Activated CD8-positive, alpha-beta memory T cell treated with anti-CD3 and anti-CD28 coated beads, Interleukin-2, amount 50 U/mL, for 1 hour (primary cell): ENCODE measurements around the gene QPRT.
"Not testable (repeated sequence)": the region's sequence is repeated elsewhere in the genome, so short reads cannot be mapped to it uniquely, and the experiment has no call there.

Experiments used
- DNase-seq: peaks from one replicate; pipeline ENCODE4 v3.0.0-alpha.2; 2020; ENCODE audit errors: extremely low read depth

QPRT gene

DNA sequence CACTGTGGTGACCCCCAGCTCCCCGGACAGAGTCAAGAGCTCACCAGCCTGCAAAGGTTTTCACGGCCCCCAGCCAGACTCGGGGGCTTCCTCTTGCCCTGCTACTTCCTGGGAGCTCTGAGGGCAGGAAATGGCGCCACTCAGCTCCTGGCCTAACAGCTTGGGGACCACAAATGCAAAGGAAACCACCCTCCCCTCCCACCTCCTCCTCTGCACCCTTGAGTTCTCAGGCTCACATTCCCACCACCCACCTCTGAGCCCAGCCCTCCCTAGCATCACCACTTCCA is 16.3 kb upstream of the QPRT start:
- no peak for DNase-seq

GRCh38 chr16:29663016-29663806 is 15.8 kb upstream of the QPRT start, which contains the start of gene SPN:
SPN (plus strand) TSS chr16:29663247; CDS start chr16:29663729, 482 bp downstream.
- no peak for DNase-seq

DNA sequence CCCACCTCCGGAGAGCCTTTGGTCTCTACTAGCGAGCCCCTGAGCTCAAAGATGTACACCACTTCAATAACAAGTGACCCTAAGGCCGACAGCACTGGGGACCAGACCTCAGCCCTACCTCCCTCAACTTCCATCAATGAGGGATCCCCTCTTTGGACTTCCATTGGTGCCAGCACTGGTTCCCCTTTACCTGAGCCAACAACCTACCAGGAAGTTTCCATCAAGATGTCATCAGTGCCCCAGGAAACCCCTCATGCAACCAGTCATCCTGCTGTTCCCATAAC is 15.2 kb upstream of the QPRT start:
- DNase-seq: no peak

DNA sequence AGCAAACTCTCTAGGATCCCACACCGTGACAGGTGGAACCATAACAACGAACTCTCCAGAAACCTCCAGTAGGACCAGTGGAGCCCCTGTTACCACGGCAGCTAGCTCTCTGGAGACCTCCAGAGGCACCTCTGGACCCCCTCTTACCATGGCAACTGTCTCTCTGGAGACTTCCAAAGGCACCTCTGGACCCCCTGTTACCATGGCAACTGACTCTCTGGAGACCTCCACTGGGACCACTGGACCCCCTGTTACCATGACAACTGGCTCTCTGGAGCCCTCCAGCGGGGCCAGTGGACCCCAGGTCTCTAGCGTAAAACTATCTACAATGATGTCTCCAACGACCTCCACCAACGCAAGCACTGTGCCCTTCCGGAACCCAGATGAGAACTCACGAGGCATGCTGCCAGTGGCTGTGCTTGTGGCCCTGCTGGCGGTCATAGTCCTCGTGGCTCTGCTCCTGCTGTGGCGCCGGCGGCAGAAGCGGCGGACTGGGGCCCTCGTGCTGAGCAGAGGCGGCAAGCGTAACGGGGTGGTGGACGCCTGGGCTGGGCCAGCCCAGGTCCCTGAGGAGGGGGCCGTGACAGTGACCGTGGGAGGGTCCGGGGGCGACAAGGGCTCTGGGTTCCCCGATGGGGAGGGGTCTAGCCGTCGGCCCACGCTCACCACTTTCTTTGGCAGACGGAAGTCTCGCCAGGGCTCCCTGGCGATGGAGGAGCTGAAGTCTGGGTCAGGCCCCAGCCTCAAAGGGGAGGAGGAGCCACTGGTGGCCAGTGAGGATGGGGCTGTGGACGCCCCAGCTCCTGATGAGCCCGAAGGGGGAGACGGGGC is 14.7 kb upstream of the QPRT start:
- DNase-seq: no peak

DNA sequence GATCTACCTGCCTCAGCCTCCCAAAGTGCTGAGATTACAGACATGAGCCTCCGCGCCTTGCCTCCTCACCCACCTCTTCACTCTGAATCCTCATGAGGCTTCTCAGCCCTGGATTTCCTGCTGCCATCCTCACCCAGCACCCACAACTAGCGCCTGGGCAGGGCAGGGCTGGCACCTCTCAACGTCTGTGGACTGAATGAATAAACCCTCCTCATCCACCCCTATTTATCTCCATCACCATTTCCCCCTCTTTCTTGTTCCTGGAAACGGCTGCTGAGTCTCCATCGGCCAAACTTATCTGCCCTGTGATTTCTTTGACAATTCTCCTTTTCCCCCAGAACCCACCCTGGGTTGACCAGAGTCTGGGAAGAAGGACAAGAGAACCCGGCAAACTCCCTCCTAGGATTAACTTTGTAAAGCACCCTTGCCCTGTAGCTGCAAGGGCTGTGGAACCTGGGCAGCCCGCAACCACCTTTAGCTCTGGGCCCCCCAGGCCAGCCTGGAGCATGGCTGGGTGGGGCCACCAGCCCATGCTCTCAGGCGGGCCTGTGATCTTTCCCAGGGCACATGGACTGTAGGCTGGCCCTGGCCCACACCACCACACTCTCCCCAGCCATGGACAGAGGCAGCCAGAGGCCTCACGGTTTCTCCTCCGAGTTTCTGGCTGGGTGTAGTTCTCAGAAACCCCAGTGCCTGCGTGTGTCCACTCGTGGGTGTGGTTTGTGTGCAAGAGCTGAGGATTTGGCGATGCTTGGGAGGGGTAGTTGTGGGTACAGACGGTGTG is 13.5 kb upstream of the QPRT start:
- DNase-seq: no peak

- not testable (repeated sequence) for DNase-seq
Observed at GRCh38 chr16:29667322-29667610, 11.7 kb upstream of the QPRT start.

- no peak for DNase-seq
Observed at GRCh38 chr16:29667755-29668154, 11.2 kb upstream of the QPRT start.

DNA sequence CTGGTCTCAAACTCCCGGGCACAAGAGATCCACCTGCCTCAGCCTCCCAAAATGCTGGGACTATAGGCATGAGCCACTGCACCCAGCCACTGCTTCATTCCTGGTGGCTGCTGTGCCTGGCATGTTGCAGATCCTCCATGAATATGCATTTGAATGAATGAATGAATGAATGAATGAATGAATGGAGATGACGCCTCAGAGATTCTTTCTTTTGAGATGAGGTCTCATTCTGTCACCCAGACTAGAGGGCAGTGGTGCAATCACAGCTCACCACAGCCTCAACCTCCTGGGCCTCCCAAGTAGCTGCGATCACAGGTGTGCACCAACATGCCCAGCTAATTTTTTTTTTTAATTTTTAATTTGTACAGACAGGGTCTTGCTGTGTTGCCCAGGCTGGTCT is 10.7 kb upstream of the QPRT start:
- DNase-seq: no peak

DNA sequence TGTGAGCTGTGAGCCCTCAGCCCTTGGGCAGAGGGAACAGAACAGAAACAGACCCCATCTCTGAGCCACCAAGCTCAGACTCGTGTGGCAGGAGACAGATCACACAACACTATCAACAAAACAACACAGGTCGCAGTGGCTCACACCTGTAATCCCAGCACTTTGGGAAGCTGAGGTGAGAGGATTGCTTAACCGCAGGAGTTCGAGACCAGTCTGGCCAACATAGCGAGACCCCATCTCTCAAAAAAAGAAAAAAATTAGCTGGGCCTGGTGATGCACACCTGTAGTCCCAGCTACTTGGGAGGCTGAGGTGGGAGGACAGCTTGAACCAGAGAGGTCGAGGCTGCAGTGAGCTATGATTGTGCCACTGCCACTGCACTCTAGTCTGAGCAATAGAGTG is 5.5 kb upstream of the QPRT start:
- DNase-seq: no peak

GRCh38 chr16:29674188-29674587 is 4.8 kb upstream of the QPRT start:
- DNase-seq: no peak

GRCh38 chr16:29675811-29676643 is 3.0 kb upstream of the QPRT start:
- DNase-seq: no peak

DNA sequence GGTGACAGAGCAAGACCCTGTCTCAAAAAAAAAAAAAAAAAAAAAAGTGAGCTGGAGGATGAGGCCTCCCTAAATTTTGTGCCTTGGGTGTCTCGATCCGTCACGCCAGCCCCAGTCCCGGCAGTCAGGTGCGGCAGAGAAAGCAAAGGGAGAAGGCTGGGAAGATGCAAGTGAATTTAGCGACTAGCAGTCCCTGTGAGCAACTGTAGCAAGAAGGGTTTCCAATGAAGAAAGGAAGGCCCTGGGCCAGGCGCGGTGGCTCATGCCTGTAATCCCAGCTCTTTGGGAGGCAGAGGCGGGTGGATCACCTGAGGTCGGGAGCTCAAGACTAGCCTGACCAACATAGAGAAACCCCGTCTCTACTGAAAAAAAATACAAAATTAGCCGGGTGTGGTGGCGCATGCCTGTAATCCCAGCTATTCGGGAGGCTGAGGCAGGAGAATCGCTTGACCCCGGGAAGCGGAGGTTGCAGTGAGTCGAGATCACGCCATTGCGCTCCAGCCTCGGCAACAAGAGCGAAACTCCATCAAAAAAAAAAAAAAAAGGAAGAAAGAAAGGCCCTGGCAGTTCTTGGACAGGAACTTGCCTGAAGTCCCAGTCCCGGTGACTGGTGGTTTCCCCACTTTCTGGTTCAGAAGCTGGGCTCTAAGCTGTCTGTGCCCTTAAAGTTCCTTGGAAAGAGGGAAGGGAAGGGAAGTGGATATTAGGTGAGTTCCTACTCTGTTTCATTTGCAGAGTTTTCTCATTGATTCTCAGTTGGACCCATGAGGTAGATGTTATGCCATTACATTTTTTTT is 1.8 kb upstream of the QPRT start:
- DNase-seq: no peak

DNA sequence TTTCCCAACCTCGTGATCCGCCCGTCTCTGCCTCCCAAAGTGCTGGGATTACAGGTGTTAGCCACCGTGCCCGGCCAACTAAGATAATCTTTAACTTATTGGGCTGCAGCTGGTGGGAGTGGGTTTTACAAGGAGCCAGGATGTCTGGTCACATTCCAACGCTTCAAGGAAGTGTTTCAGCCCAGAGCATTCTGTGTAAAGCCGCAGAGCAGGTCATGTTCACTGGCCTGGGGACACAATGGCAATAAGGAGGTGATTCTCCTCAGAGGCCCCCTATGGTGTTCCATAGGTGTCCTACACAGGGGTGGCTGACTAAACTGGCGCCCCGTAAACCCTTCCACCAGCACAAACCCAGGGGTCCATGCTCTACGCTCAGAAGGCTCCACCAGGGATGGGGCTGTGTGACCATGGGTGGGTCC is 1.2 kb downstream of the QPRT start:
- no peak for DNase-seq

DNA sequence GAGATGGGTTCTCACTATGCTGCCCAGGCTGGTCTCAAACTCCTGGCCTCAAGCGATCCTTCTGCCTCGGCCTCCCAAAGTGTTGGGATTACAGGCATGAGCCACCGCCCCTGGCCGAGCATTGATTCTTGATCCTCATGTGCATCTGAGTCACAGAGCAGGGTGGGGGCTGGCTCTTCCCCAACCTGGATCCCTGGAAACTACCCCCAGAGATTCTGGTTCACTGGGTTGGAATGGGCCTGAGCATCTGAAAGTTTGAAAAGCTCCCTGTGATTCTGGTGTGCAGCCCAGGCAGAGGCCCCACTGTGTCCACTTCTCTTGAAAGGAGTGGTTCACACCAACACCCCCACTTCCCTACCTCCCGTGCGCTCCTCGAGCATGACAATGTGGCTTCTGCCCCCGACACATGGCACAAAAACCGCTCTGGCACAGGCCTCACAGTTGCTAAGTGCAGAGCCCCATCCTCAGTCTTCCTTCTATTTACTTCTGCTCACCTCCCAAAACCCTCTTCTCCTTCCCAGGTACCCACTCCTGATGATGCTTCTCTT is 4.6 kb downstream of the QPRT start:
- DNase-seq: no peak

DNA sequence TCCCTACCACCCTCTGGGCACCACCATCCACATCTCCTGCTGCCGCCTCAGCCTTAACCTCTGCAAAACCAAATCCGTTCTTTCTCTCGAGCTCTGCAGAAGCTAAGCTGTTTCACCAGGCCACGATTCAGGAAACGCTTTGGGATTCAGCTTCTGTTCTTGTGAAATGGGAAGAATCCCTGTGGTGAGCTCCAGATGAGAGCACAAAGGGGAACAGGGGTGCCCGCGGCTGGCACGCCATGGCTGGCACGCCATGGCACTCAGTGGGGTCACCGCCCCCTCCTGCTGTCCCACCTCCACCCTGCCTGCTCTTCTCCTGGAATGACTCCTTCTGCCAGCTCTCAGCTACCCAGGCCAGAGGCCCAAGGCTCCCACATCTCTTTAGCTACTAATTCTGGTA is 5.7 kb downstream of the QPRT start:
- DNase-seq: no peak

GRCh38 chr16:29686740-29687332 is 7.9 kb downstream of the QPRT start:
- no peak for DNase-seq

DNA sequence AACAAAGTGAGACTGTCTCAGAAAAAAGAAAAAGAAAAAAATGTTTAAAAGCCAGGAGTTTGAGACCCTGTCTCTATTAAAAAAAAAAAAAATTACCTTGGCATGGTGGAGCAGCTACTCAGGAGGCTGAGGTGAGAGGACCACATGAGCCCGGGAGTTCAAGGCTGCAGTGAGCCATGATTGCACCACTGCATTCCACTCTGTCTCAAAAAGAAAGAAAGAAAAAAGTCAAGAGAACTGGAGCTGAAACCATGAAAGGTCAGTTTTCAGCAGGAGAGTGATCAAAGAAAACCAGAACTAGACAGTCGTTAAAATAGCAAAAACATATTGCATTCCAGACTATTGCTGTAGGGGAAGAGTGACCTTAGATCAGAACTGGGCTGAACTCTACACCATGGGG is 8.8 kb downstream of the QPRT start:
- no peak for DNase-seq

DNA sequence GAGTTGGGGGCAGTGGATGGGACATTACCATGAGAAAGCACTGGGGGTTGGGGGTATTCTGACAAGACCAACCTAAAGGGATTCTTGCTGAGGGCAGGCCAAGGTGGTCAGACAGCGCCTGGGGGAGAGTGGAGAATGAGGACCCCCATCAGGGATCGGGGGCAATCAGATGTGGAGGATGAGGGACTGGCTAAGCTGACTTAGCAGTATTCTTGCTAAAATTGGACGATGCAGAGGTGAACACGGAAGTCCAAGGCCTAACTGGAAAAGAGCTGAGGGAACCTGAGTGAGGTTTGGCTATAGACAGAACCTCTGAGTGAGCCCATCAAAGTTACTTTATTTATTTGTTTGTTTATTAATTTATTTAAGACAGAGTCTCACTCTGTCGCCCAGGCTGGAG is 9.2 kb downstream of the QPRT start:
- no peak for DNase-seq

- DNase-seq: not testable (repeated sequence)
Observed at GRCh38 chr16:29689490-29690351, 10.7 kb downstream of the QPRT start.

DNA sequence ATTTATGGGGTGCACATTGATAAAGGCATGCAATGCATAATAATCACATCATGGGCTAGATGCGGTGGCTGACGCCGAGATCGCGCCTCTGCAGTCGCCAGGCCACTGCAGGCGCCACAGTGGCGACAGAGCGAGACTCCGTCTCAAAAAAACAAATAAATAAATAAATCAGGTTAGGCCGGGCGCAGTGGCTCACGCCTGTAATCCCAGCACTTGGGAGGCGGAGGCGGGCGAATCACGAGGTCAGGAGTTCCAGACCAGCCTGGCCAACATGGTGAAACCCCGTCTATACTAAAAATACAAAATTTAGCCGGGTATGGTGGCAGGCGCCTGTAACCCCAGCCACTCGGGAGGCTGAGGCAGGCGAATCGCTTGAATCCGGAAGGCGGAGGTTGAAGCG is 13.6 kb downstream of the QPRT start:
- DNase-seq: not testable (repeated sequence)
